GM18870 (cell line): ENCODE measurements around the gene PRRT2.
A peak's percentile ranks its signal among the peaks of the same experiment; 100 is the strongest.
"Not testable (repeated sequence)": the region's sequence is repeated elsewhere in the genome, so short reads cannot be mapped to it uniquely, and the experiment has no call there.

ENCODE experiments used
- ATAC-seq: cut with Tn5 transposase; IDR thresholded peaks from one replicate; pipeline ENCODE4 v1.9.1; 2021; ENCODE audit warnings: moderate library complexity; ENCODE audit not compliant: unreplicated experiment

Gene PRRT2

GRCh38 chr16:29811896-29812665 lies at the start of gene PRRT2:
Gene PRRT2 (plus strand): TSS chr16:29812193. CDS start chr16:29813055, 862 bp downstream.
- ATAC-seq: no peak

GRCh38 chr16:29763326-29763725 lies 48.7 kb upstream of the PRRT2 start:
- no peak for ATAC-seq

GRCh38 chr16:29765167-29766032 lies 46.6 kb upstream of the PRRT2 start:
- no peak for ATAC-seq

- no peak for ATAC-seq
Observed at GRCh38 chr16:29766571-29766970, 45.4 kb upstream of the PRRT2 start.

GRCh38 chr16:29767062-29767461 lies 44.9 kb upstream of the PRRT2 start:
- no peak for ATAC-seq

GRCh38 chr16:29769507-29769906 lies 42.5 kb upstream of the PRRT2 start:
- ATAC-seq: no peak

- no peak for ATAC-seq
Observed at GRCh38 chr16:29770250-29770929, 41.6 kb upstream of the PRRT2 start.

GRCh38 chr16:29772330-29772729 lies 39.7 kb upstream of the PRRT2 start:
- not testable (repeated sequence) for ATAC-seq

- ATAC-seq: no peak
Observed at GRCh38 chr16:29774730-29775129, 37.3 kb upstream of the PRRT2 start.

- ATAC-seq: no peak
Observed at GRCh38 chr16:29775742-29776408, 36.1 kb upstream of the PRRT2 start.

- no peak for ATAC-seq
Observed at GRCh38 chr16:29777576-29778350, 34.2 kb upstream of the PRRT2 start, which contains the start of gene ZG16. Gene ZG16 (plus strand): TSS chr16:29778256. CDS start chr16:29779267, 1,011 bp downstream.

GRCh38 chr16:29779474-29779873 lies 32.5 kb upstream of the PRRT2 start:
- ATAC-seq: no peak

- ATAC-seq: not testable (repeated sequence)
Observed at GRCh38 chr16:29783094-29783953, 28.7 kb upstream of the PRRT2 start.

GRCh38 chr16:29784157-29784556 lies 27.8 kb upstream of the PRRT2 start:
- no peak for ATAC-seq

- ATAC-seq: no peak
Observed at GRCh38 chr16:29784901-29785500, 27.0 kb upstream of the PRRT2 start.

- not testable (repeated sequence) for ATAC-seq
Observed at GRCh38 chr16:29787155-29787554, 24.8 kb upstream of the PRRT2 start.

GRCh38 chr16:29789775-29790182 lies 22.2 kb upstream of the PRRT2 start:
- ATAC-seq: no peak

GRCh38 chr16:29790183-29790948 lies 21.6 kb upstream of the PRRT2 start, which contains the start of gene KIF22:
Gene KIF22 (plus strand): TSS chr16:29790751. CDS start chr16:29790760, 9 bp downstream.
- ATAC-seq: peak; percentile 87
